ENCODE data around the gene BMPR1B.

DNA sequence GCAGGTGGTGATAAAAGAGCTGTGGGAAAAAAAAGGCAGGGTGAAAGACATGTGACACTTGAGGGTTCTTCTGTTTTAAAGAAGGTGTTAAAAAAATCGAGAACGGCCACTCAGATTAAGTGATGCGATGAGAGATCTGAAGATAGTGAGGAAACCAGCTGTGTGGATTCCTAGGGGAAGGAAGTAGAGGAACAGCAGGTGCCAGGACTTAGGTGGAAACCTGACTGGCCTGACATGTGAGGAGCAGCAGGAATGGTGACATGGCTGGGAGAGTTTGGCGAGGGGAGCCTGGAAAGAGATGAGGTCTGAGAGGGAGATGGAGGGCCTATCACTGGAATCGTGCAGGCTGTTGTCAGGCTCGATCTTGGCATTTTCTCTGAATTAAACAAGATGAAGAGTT, 55.5 kb downstream of the BMPR1B start:
- TF ChIP-seq, protein P1, sequence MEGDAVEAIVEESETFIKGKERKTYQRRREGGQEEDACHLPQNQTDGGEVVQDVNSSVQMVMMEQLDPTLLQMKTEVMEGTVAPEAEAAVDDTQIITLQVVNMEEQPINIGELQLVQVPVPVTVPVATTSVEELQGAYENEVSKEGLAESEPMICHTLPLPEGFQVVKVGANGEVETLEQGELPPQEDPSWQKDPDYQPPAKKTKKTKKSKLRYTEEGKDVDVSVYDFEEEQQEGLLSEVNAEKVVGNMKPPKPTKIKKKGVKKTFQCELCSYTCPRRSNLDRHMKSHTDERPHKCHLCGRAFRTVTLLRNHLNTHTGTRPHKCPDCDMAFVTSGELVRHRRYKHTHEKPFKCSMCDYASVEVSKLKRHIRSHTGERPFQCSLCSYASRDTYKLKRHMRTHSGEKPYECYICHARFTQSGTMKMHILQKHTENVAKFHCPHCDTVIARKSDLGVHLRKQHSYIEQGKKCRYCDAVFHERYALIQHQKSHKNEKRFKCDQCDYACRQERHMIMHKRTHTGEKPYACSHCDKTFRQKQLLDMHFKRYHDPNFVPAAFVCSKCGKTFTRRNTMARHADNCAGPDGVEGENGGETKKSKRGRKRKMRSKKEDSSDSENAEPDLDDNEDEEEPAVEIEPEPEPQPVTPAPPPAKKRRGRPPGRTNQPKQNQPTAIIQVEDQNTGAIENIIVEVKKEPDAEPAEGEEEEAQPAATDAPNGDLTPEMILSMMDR (IDR thresholded peaks at IDR 0.05): no peak
- no peak for TF ChIP-seq POLR2A (IDR thresholded peaks at IDR 0.05)
- no peak for TF ChIP-seq POLR2AphosphoS5 (IDR thresholded peaks at IDR 0.05)

Data from prostate gland (tissue), 2 donors.